Head of caudate nucleus (tissue), 42 donors: ENCODE data around the gene LTBP2.
"Not testable (repeated sequence)": the region's sequence is repeated elsewhere in the genome, so short reads cannot be mapped to it uniquely, and the experiment has no call there.

ENCODE experiments used
- DNase-seq, 42 donors: peaks; one replicate each; pipeline versions ENCODE4 v3.0.0 to v3.0.0-alpha.2; 2020 to 2021; ENCODE audit warnings: mixed read lengths in 7 of 42
- intact Hi-C: fragments of 100-400 bp; cut with DNase I; formaldehyde crosslinking; loops from one replicate; pipeline ENCODE4 v1.15.0; 2022

Gene LTBP2

GRCh38 chr14:74543771-74544438 is 68.1 kb downstream of the LTBP2 start:
- intact Hi-C loops = no loop called here
- DNase-seq = no peak

GRCh38 chr14:74542056-74542685 is 69.9 kb downstream of the LTBP2 start:
- no peak for DNase-seq
- intact Hi-C loops = no loop called here

GRCh38 chr14:74541225-74541624 is 70.8 kb downstream of the LTBP2 start:
- intact Hi-C loops = no loop called here
- no peak for DNase-seq

GRCh38 chr14:74539503-74539902 is 72.5 kb downstream of the LTBP2 start:
- intact Hi-C loops = no loop called here
- DNase-seq = no peak

- DNase-seq = no peak
- intact Hi-C loops = no loop called here
Observed at GRCh38 chr14:74538411-74539391, 73.3 kb downstream of the LTBP2 start.

GRCh38 chr14:74536336-74536735 is 75.7 kb downstream of the LTBP2 start:
- intact Hi-C loops, DNase-seq: not testable (repeated sequence)

GRCh38 chr14:74535756-74536325 is 76.2 kb downstream of the LTBP2 start:
- intact Hi-C loops = no loop called here
- DNase-seq = no peak

- intact Hi-C loops = no loop called here
- DNase-seq = no peak
Observed at GRCh38 chr14:74533576-74533975, 78.5 kb downstream of the LTBP2 start.

GRCh38 chr14:74532246-74532645 is 79.8 kb downstream of the LTBP2 start:
- DNase-seq = no peak
- intact Hi-C loops = no loop called here

- intact Hi-C loops = no loop called here
- peak in 8 of 42 donors; percentile 13 to 49 (median 26) for DNase-seq
Observed at GRCh38 chr14:74531467-74531866, 80.6 kb downstream of the LTBP2 start.

- intact Hi-C loops = no loop called here
Observed at GRCh38 chr14:74531006-74531405, 81.0 kb downstream of the LTBP2 start.

GRCh38 chr14:74528886-74529285 is 83.2 kb downstream of the LTBP2 start:
- intact Hi-C loops = no loop called here
- no peak for DNase-seq

More at GRCh38 chr14:74531006-74531405, 81.0 kb downstream of the LTBP2 start:
- no peak for DNase-seq

- intact Hi-C loops = no loop called here
- DNase-seq = no peak
Observed at GRCh38 chr14:74528406-74528805, 83.6 kb downstream of the LTBP2 start.

GRCh38 chr14:74527736-74528280 is 84.2 kb downstream of the LTBP2 start:
- DNase-seq = no peak
- intact Hi-C loops = no loop called here

GRCh38 chr14:74526854-74527585 is 85.0 kb downstream of the LTBP2 start:
- DNase-seq = no peak
- intact Hi-C loops = no loop called here

GRCh38 chr14:74525361-74525851 is 86.6 kb downstream of the LTBP2 start:
- DNase-seq = no peak
- intact Hi-C loops = no loop called here

GRCh38 chr14:74524812-74525135 is 87.3 kb downstream of the LTBP2 start:
- intact Hi-C loops = no loop called here
- no peak for DNase-seq

GRCh38 chr14:74524076-74524811 is 87.8 kb downstream of the LTBP2 start:
- intact Hi-C loops = no loop called here
- DNase-seq = no peak
